Skeletal muscle tissue (tissue), 4 donors: ENCODE measurements around the gene ADCY9. TPM values are rescaled to one million over a fixed set of nuclear protein-coding genes. Genes with fewer than 3 reads are reported as not detected.
"Not testable (repeated sequence)": the region's sequence is repeated elsewhere in the genome, so short reads cannot be mapped to it uniquely, and the experiment has no call there.

Experiments
- H3K27ac ChIP-seq: one replicate; pipeline ENCODE4 v1.7.0; 2013; ENCODE audit warnings: mild to moderate bottlenecking, low read depth, low read length, inconsistent platforms
- H3K27me3 ChIP-seq, 3 donors: one replicate each; pipeline ENCODE4 v1.7.0; 2013; ENCODE audit warnings: low read length in 3 of 3; ENCODE audit not compliant: control insufficient read depth in 3 of 3, insufficient read depth in 3 of 3
- H3K36me3 ChIP-seq, 3 donors: one replicate each; pipeline ENCODE4 v1.7.0; 2013; ENCODE audit warnings: low read length in 3 of 3; ENCODE audit not compliant: control insufficient read depth in 3 of 3, insufficient read depth in 3 of 3
- H3K4me1 ChIP-seq, 3 donors: one replicate each; pipeline ENCODE4 v1.7.0; 2013; ENCODE audit warnings: low read length in 3 of 3, mild to moderate bottlenecking in 3 of 3; ENCODE audit not compliant: control insufficient read depth in 3 of 3, insufficient read depth in 3 of 3
- H3K4me3 ChIP-seq, 3 donors: one replicate each; pipeline ENCODE4 v1.7.0; 2013; ENCODE audit warnings: low read length in 3 of 3
- H3K9ac ChIP-seq, 3 donors: one replicate each; pipeline ENCODE4 v1.7.0; 2013; ENCODE audit warnings: low read length in 3 of 3, mild to moderate bottlenecking in 3 of 3, moderate library complexity in 2 of 3, low read depth in 1 of 3
- H3K9me3 ChIP-seq, 3 donors: one replicate each; pipeline ENCODE4 v1.7.0; 2013; ENCODE audit warnings: low read length in 3 of 3; ENCODE audit not compliant: control insufficient read depth in 3 of 3
- total RNA-seq: library from RNA; depleted of rRNA; stranded (reverse); fragments of >200 nt; gene quantifications from one replicate; pipeline ENCODE4 v1.2.3, GENCODE V29; 2014
- donor health status: Osteomylitis.

ADCY9 gene
- total RNA-seq, 1 donor from 2014 or later = 8.9 TPM

DNA sequence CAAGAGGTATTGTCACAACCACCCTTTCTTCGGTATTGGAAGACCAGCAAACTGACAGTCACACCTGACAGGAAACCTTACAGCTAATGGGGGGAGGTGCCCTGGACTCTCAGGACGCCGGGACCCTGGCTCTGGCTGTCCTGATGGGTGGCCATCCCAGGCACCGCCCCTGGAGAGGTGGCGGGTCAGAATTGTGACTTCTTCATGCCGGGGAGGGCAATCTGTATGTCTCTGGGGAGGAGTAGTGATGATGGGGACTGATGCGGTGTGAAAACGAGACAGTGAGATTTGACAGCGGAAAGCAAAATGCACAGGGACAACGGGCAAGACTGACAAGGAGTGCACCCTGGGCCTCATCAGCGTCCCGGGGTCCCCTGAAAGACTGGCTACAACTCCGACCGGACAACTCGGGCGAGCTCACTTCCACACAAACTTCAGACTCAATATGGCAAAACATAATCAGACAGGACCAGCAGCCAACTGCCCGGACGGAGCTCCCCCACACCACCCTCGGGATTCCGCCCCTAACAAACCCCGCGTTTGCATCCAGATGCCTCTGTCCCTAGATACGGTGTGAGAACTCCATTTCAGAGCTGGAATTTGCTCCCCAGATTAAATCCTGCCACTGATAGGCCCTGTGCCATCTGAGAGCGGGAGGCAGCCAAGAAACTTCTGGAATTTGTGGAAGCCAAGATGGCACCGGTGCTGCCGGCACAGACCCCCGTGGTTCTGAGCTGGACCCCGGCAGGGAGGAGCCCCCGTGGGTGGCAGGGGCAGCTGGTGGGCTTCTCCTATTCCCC, 152.2 kb downstream of the ADCY9 start:
- no peak overlapping the region for H3K27ac ChIP-seq
- H3K4me3 ChIP-seq = no peak overlapping the region
- H3K27me3 ChIP-seq = no peaks in the 10 kb centered on the region
- H3K9me3 ChIP-seq = peaks cover 0 to 3% (median 0%) of the 10 kb centered on the region in 3 donors
- peaks cover 11 to 22% (median 19%) of the 10 kb centered on the region in 3 donors for H3K36me3 ChIP-seq
- H3K4me1 ChIP-seq = peaks cover 14 to 16% (median 15%) of the 10 kb centered on the region in 3 donors
- H3K9ac ChIP-seq = no peak overlapping the region

DNA sequence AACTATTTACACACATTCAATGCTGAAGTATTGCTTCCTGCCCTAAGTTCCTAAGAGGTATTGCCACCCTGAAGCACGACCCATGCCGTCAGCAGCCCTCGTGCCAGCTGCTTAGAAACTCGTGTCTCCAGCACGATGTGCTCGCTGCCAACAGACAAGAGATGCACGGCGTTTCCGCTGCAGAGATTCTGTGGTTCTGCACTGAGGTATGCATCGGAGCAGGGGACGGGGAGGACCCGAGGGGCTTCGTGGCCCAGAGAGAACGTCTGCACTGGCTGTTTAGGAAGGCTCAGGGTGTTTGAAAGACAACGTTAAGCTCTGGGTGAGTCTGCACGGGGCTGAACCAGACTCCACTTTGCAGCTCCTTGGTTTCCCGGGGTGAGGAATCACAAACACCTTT, 153.0 kb downstream of the ADCY9 start:
- peak overlapping the region in 1 of 3 donors; percentile 33 for H3K9ac ChIP-seq
- H3K27ac ChIP-seq = no peak overlapping the region
- no peaks in the 10 kb centered on the region for H3K27me3 ChIP-seq
- H3K4me3 ChIP-seq = peak overlapping the region in 2 of 3 donors; percentile 14 to 29
- peaks cover 14 to 16% (median 15%) of the 10 kb centered on the region in 3 donors for H3K4me1 ChIP-seq
- peaks cover 0 to 3% (median 0%) of the 10 kb centered on the region in 3 donors for H3K9me3 ChIP-seq
- peaks cover 11 to 22% (median 18%) of the 10 kb centered on the region in 3 donors for H3K36me3 ChIP-seq

DNA sequence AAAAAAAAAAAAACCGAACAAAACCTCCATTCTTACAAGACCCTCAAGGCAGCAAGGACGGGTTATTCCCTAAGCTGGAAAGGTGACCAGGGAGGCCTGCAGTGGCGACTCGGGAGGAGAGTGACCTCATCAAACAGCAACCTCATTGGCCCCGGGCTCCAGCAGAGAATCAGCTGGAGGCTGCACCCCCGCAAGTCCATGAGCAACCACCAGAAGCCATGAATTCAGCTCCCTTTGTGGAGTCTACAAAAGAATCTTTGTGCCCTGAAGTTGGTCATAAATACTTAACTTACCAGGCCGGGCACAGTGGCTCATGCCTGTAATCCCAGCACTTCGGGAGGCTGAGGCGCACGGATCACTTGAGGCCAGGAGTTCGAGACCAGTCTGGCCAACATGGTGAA, 154.8 kb downstream of the ADCY9 start:
- Histone ChIP-seq H3K9me3 (peaks cover 0 to under 1% (median 0%) of the 10 kb centered on the region in 3 donors), H3K4me1 (peaks cover 14 to 16% (median 15%) of the 10 kb centered on the region in 3 donors), H3K9ac (peak overlapping the region; percentile 70 to 79 (median 79)), H3K36me3 (peaks cover 8 to 15% (median 13%) of the 10 kb centered on the region in 3 donors), H3K27me3 (no peaks in the 10 kb centered on the region), H3K27ac (peak overlapping the region; percentile 48), H3K4me3 (peak overlapping the region; percentile 68 to 84 (median 69))

DNA sequence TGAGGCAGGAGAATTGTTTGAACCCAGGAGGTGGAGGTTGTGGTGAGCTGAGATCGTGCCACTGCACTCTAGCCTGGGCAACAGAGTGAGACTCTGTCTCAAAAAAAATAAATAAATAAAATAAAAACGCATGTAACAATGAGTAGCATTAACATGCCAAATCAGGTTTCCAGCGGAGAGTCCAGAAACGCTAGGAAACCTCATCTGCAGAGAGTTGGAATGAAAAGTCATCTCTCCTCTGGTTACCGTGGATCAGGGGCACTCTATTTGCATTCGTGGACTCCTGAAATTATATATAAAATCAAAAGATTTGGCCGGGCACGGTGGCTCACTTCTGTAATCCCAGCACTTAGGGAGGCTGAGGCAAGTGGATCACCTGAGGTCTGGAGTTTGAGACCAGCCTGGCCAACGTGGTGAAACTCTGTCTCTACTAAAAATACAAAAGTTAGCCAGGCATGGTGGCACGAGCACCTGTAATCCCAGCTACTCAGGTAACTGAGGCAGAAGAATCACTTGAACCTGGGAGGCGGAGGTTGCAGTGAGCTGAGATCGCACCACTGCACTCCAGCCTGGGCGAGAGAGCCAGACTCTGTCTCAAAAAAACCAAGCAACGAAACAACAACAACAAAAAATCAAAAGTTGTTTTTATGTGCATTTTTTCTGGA, 156.2 kb downstream of the ADCY9 start:
- H3K27me3 ChIP-seq, H3K9me3 ChIP-seq: not testable (repeated sequence)
- H3K4me1 ChIP-seq = peaks cover 14 to 16% (median 15%) of the 10 kb centered on the region in 3 donors

DNA sequence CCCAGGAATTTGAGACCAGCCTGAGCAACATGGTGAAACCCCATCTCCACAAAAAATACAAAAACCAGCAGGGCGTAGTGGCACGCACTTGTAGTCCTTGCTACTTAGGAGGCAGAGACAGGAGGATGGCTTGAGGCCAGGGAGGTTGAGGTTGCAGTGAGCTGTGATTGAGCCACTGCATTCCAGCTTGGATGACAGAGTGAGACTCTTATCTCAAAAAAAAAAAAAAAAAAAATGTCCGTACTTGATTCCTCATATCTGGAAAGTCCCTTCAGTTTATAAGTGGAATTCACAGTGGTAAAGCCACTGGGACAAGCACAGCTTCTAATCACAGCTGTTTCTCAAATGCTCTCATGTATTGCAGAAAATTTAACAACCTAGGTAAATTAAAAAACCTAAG, 157.1 kb downstream of the ADCY9 start:
- Histone ChIP-seq H3K4me1 (peaks cover 15 to 18% (median 16%) of the 10 kb centered on the region in 3 donors), H3K27me3 (no peaks in the 10 kb centered on the region), H3K27ac (no peak overlapping the region), H3K9me3 (no peaks in the 10 kb centered on the region), H3K9ac (no peak overlapping the region), H3K4me3 (no peak overlapping the region), H3K36me3 (no peaks in the 10 kb centered on the region)

More for the DNA sequence above, 156.2 kb downstream of the ADCY9 start:
- peak overlapping the region; percentile 68 to 84 (median 69) for H3K4me3 ChIP-seq
- not testable (repeated sequence) for H3K36me3 ChIP-seq
- H3K27ac ChIP-seq = peak overlapping the region; percentile 48
- H3K9ac ChIP-seq = peak overlapping the region; percentile 70 to 79 (median 79)

DNA sequence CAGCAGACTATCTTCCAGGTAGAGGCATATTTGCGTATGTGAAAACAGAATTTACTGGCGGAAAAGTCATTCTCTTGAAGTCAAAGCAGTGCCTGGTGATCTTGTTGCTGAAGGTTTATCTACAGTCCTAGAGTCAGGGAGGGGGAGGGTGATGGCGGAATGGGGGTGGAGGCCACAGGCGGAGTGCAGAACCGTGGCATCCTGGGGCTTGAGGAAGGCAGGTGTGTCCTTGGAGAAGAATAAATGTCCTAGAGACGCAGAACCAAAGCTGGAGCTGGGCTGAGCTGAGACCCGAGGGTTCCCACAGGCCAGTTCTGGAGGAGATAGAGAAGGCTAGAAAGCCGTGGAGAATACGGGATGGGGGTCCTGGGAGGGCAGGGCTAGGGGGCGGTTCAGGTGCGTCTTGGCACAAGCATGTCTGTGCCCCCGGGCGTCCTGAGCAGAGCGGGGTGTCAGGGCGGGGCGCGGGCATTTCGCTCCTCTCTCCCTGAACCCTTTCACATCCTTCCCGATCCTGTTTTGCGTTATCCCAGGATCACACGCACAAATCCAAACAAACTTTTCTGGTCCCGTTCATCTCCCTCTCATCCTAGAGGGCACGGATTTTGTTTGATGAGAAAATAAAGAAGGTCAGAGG, 158.8 kb downstream of the ADCY9 start:
- Histone ChIP-seq H3K4me3 (no peak overlapping the region), H3K4me1 (peaks cover 12 to 16% (median 14%) of the 10 kb centered on the region in 3 donors), H3K9ac (no peak overlapping the region), H3K9me3 (no peaks in the 10 kb centered on the region), H3K27ac (no peak overlapping the region), H3K27me3 (peaks cover 0 to 4% (median 0%) of the 10 kb centered on the region in 3 donors), H3K36me3 (no peaks in the 10 kb centered on the region)

DNA sequence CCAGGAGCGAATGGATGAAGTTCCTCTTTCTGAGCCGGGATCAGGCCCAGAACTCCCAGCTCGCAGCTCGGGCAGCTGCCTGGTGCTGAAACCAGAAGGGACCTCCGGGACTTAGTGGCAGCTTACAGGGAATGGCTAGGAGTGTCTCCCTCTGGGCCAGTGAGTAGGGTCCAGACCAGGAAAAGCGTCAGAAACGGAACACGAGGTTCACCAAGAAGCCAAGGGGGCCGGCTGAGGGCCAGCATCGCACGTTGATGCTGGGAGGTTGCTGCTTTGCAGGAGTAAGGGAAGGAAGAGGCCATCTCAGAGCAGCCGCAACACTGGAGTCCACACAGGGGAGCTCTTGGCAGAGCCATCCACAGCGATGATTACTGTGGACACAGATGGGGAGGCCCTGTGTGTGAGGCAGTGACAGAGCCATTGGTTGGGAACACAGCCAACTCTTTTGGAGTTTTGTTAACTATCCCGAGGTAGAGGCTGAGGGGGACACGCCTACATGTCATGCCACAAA, 161.8 kb downstream of the ADCY9 start:
- Histone ChIP-seq H3K9ac (no peak overlapping the region), H3K27me3 (peaks cover 0 to 4% (median 0%) of the 10 kb centered on the region in 3 donors), H3K9me3 (no peaks in the 10 kb centered on the region), H3K4me3 (no peak overlapping the region), H3K27ac (no peak overlapping the region), H3K4me1 (peaks cover 19 to 31% (median 20%) of the 10 kb centered on the region in 3 donors), H3K36me3 (no peaks in the 10 kb centered on the region)

DNA sequence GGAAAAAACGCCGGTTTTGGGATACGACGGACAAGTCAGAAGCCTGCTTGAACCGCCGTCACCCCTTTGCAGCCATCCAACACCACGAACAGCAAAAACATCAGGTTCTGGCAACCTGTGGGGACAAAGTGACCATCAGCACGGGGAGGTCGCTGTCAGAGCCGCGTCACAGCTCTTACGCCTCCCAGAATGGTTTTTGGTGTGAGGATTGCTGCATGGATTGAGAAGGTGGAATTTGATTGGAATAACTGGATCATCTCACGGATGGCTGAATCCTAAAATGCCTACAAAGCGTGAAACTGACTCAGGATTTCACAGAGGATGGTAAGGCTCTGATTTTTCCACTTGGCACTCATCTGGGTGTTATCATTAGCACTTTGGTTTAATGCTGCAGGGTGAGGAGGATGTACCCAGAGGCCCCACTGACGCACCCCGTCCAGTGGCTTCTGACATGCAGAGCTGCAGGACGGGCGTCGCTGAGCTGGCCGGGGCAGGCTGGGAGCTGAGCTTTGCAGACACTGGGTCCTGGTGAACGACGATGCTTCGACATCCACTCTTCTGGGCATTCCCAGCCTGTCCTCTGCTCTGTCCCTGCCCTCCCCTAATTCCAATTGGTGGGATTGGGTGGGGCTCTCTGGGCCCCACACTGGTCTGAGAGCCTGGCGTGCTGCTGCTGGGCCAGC, 162.4 kb downstream of the ADCY9 start:
- peaks cover 0 to 8% (median 5%) of the 10 kb centered on the region in 3 donors for H3K27me3 ChIP-seq
- H3K4me3 ChIP-seq = no peak overlapping the region
- no peak overlapping the region for H3K9ac ChIP-seq
- no peak overlapping the region for H3K27ac ChIP-seq
- H3K36me3 ChIP-seq = no peaks in the 10 kb centered on the region
- H3K9me3 ChIP-seq = no peaks in the 10 kb centered on the region
- H3K4me1 ChIP-seq = peaks cover 25 to 37% (median 26%) of the 10 kb centered on the region in 3 donors

DNA sequence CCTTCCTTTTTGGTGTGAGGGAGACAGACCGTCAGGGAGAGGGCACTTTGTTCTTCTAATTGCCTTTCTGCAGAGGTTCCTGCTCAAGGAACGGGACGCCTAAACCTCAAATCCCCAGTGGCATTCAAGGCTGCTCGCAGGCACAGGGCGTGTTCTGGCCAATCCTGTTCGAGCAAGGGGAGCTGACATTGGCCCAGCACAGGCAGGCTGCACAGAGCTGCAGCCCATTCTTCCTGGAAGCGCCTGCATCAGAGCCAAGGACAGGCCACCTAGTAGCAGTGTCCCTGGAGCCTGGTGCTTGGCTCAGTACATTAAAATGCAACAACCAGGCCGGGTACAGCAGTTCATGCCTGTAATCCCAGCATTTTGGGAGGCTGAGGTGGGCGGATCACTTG, 163.5 kb downstream of the ADCY9 start:
- peak overlapping the region in 2 of 3 donors; percentile 24 to 49 for H3K4me3 ChIP-seq
- peaks cover 27 to 40% (median 29%) of the 10 kb centered on the region in 3 donors for H3K4me1 ChIP-seq
- peak overlapping the region in 1 of 3 donors; percentile 40 for H3K9ac ChIP-seq

More for the DNA sequence above, 163.5 kb downstream of the ADCY9 start:
- Histone ChIP-seq H3K36me3 (no peaks in the 10 kb centered on the region), H3K27me3 (peaks cover 0 to 9% (median 7%) of the 10 kb centered on the region in 3 donors), H3K9me3 (no peaks in the 10 kb centered on the region), H3K27ac (no peak overlapping the region)
